Mesenchymal stem cell (in vitro differentiated cells and primary cell): ENCODE data around the gene NUDT22.

Experiments used
- DNase-seq: peaks from one replicate; pipeline ENCODE4 v3.0.0-alpha.2; 2013
- H2AFZ ChIP-seq: one replicate; pipeline ENCODE4 v1.6.1; 2013; ENCODE audit warnings: low read depth, mild to moderate bottlenecking, control low read depth, inconsistent platforms, low read length, moderate library complexity
- H2AK5ac ChIP-seq: 2 replicates; pipeline ENCODE4 v1.6.1; 2013; ENCODE audit warnings: low read length, moderate library complexity, mild to moderate bottlenecking, inconsistent platforms; ENCODE audit not compliant: severe bottlenecking
- H2BK120ac ChIP-seq: one replicate; pipeline ENCODE4 v1.6.1; 2013; ENCODE audit warnings: low read depth, mild to moderate bottlenecking, inconsistent platforms, low read length, moderate library complexity
- H2BK12ac ChIP-seq, 2 experiments: one replicate each; pipeline ENCODE4 v1.6.1; 2013; ENCODE audit warnings: inconsistent platforms in 2 of 2, low read length in 2 of 2, mild to moderate bottlenecking in 2 of 2, moderate library complexity in 2 of 2, control low read depth in 1 of 2
- H2BK15ac ChIP-seq: one replicate; pipeline ENCODE4 v1.6.1; 2013; ENCODE audit warnings: mild to moderate bottlenecking, low read depth, inconsistent platforms; ENCODE audit not compliant: poor library complexity, severe bottlenecking
- H2BK5ac ChIP-seq: 2 replicates; pipeline ENCODE4 v1.6.1; 2013; ENCODE audit warnings: low read depth, mild to moderate bottlenecking, low read length, control low read depth, inconsistent platforms; ENCODE audit not compliant: poor library complexity, severe bottlenecking
- H3K14ac ChIP-seq, 2 experiments: one replicate each; pipeline ENCODE4 v1.6.1; 2013; ENCODE audit warnings: inconsistent platforms in 2 of 2, low read length in 2 of 2, control low read depth in 1 of 2, mild to moderate bottlenecking in 1 of 2, moderate library complexity in 1 of 2
- H3K18ac ChIP-seq, 2 experiments: one replicate each; pipeline ENCODE4 v1.6.1; 2013; ENCODE audit warnings: inconsistent platforms in 2 of 2, low read length in 2 of 2, control low read depth in 1 of 2, low read depth in 1 of 2, mild to moderate bottlenecking in 1 of 2
- H3K23ac ChIP-seq, 2 experiments: one replicate each; pipeline ENCODE4 v1.6.1; 2013; ENCODE audit warnings: inconsistent platforms in 2 of 2, low read length in 2 of 2, mild to moderate bottlenecking in 2 of 2, moderate library complexity in 2 of 2, control low read depth in 1 of 2
- H3K27ac ChIP-seq: 2 replicates; pipeline ENCODE4 v1.5.1; 2013; ENCODE audit warnings: mild to moderate bottlenecking, moderate library complexity, low read length, control low read depth, inconsistent platforms; ENCODE audit not compliant: poor library complexity, severe bottlenecking
- H3K27me3 ChIP-seq, 2 experiments: 2 replicates each; pipeline versions ENCODE4 v1.6.1 to v1.7.0; 2013; ENCODE audit warnings: low read length in 2 of 2, mild to moderate bottlenecking in 2 of 2, moderate library complexity in 2 of 2, control low read depth in 1 of 2, inconsistent platforms in 1 of 2; ENCODE audit not compliant: control insufficient read depth in 1 of 2, insufficient read depth in 1 of 2
- H3K36me3 ChIP-seq, 2 experiments: 2 replicates each; pipeline versions ENCODE4 v1.6.1 to v1.7.0; 2013; ENCODE audit warnings: low read length in 2 of 2, control low read depth in 1 of 2, inconsistent platforms in 1 of 2, low read depth in 1 of 2, mild to moderate bottlenecking in 1 of 2; ENCODE audit not compliant: insufficient read depth in 2 of 2, control insufficient read depth in 1 of 2
- H3K4ac ChIP-seq, 2 experiments: one replicate each; pipeline ENCODE4 v1.6.1; 2013; ENCODE audit warnings: inconsistent platforms in 2 of 2, low read length in 2 of 2, mild to moderate bottlenecking in 2 of 2, moderate library complexity in 2 of 2, control low read depth in 1 of 2, low read depth in 1 of 2
- H3K4me1 ChIP-seq: 2 replicates; pipeline ENCODE4 v1.6.1; 2013; ENCODE audit warnings: low read depth, low read length, control low read depth; ENCODE audit not compliant: control insufficient read depth, insufficient read depth
- H3K4me2 ChIP-seq: 2 replicates; pipeline ENCODE4 v1.6.1; 2013; ENCODE audit warnings: low read length, mild to moderate bottlenecking, inconsistent platforms; ENCODE audit not compliant: poor library complexity, severe bottlenecking
- H3K4me3 ChIP-seq, 2 experiments: 2 replicates each; pipeline versions ENCODE4 v1.5.1 to v1.7.0; 2013; ENCODE audit warnings: low read length in 2 of 2, mild to moderate bottlenecking in 2 of 2, control low read depth in 1 of 2, low read depth in 1 of 2; ENCODE audit not compliant: insufficient read depth in 1 of 2
- H3K79me1 ChIP-seq: replicated peaks from 2 replicates; pipeline ENCODE4 v1.6.1; 2013; ENCODE audit warnings: mild to moderate bottlenecking, control low read depth, low read length, inconsistent platforms; ENCODE audit not compliant: poor library complexity, severe bottlenecking
- H3K9ac ChIP-seq: 2 replicates; pipeline ENCODE4 v1.7.0; 2013; ENCODE audit warnings: mild to moderate bottlenecking, low read length, moderate library complexity
- H3K9me3 ChIP-seq: 2 replicates; pipeline ENCODE4 v1.7.0; 2013; ENCODE audit warnings: mild to moderate bottlenecking, low read length; ENCODE audit not compliant: control insufficient read depth
- H4K8ac ChIP-seq: one replicate; pipeline ENCODE4 v1.6.1; 2013; ENCODE audit warnings: inconsistent platforms, mild to moderate bottlenecking, low read length, moderate library complexity
- H4K91ac ChIP-seq: one replicate; pipeline ENCODE4 v1.6.1; 2013; ENCODE audit warnings: mild to moderate bottlenecking, low read length, inconsistent platforms
- WGBS: methylation state at CpG from one replicate; pipeline ENCODE4 v1.1.7; 2013; ENCODE audit warnings: mixed read lengths; 5-methylcytosine and 5-hydroxymethylcytosine counted together

NUDT22 gene

DNA sequence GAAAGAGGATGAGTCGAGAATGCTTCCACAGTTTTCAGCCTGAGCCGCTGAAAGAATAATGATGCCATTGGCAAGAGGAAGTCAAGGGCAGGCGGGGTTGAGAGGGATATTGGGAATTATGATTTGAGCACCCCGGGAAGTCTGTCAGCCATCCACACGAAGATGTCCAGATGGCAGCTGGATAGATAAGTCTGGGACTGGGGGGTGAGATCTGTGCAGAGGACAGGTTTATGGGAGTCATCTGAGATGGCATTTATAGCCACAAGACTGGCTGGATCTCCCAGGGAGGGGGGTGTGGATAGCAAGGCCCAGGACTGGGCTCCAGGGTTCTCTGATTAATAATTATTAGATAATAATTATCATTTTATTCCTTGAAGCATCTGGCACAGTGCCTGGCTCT lies 45.2 kb upstream of the NUDT22 start:
- peak overlapping the region; percentile 83 for H3K9ac ChIP-seq
- H3K4ac ChIP-seq = no peak overlapping the region
- H3K23ac ChIP-seq = no peak overlapping the region
- no peak overlapping the region for H2BK5ac ChIP-seq
- peaks cover 0 to 10% of the 10 kb centered on the region in 2 experiments for H3K36me3 ChIP-seq
- peak; percentile 18 for DNase-seq
- H2BK12ac ChIP-seq = peak overlapping the region in 1 of 2 experiments; percentile 49
- WGBS = 71% methylated on average over 5 of the region's 5 CpGs
- H3K27ac ChIP-seq = no peak overlapping the region
- peaks cover 14% of the 10 kb centered on the region for H3K79me1 ChIP-seq
- no peak overlapping the region for H4K91ac ChIP-seq
- H3K27me3 ChIP-seq = no peaks in the 10 kb centered on the region
- peaks cover 18% of the 10 kb centered on the region for H3K4me1 ChIP-seq
- H3K14ac ChIP-seq = no peak overlapping the region
- H4K8ac ChIP-seq = no peak overlapping the region
- H2AFZ ChIP-seq = no peak overlapping the region
- H3K4me3 ChIP-seq = peak overlapping the region in 1 of 2 experiments; percentile 71
- no peak overlapping the region for H2AK5ac ChIP-seq
- H3K9me3 ChIP-seq = no peaks in the 10 kb centered on the region
- no peak overlapping the region for H2BK15ac ChIP-seq
- H2BK120ac ChIP-seq = no peak overlapping the region
- H3K4me2 ChIP-seq = no peak overlapping the region
- H3K18ac ChIP-seq = no peak overlapping the region

DNA sequence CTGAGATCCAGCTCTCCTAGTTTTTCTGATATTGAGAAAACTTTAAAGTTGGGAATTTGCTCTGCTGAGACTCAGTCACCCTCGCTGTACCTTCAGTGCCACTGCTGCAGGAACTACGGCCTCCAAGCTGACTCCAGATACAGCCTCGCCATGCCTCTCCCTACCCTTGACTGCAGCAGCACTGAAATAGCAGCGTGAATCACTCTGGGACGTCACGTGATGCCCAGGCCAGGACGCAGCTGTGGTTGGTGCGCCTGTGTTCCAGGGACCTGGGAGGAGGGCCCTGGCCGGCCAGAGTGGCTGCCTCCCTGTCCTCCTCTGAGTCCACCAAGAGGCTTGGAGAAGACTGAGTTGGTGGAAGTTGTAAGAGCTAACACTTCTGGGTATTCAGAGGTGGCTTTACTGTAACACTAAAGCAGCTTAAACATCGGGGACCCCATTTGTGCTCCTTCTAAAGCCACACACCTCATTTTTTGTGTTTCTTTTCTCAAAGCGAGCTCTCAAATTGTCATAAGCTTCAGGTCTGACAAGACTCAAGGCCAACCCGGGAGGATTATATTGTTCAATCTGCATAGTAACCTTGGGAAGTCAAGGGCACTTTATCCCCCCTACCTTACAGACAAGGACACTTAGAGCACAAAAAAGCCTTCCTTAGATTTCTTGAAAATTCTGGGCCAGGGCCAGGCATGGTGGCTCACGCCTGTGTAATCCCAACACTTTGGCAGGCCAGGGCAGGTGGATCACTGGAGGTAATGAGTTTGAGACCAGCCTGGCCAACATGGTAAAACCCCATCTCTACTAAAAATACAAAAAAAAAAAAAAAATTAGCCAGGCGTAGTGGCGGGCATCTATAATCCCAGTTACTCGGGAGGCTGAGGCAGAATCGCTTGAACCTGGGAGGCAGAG lies 44.3 kb upstream of the NUDT22 start:
- Histone ChIP-seq H2BK12ac (peak overlapping the region in 1 of 2 experiments; percentile 31), H3K18ac (peak overlapping the region; percentile 59 to 70), H2BK5ac (no peak overlapping the region), H3K4me1 (peaks cover 18% of the 10 kb centered on the region), H2AFZ (no peak overlapping the region), H2BK15ac (no peak overlapping the region), H3K79me1 (peaks cover 14% of the 10 kb centered on the region), H4K91ac (no peak overlapping the region), H3K27ac (peak overlapping the region; percentile 72), H4K8ac (peak overlapping the region; percentile 81), H3K14ac (no peak overlapping the region), H3K9me3 (no peaks in the 10 kb centered on the region), H3K36me3 (peaks cover 0 to 10% of the 10 kb centered on the region in 2 experiments), H2AK5ac (no peak overlapping the region), H3K27me3 (no peaks in the 10 kb centered on the region), H3K9ac (peak overlapping the region; percentile 83), H3K4ac (peak overlapping the region in 1 of 2 experiments; percentile 59), H3K4me3 (peak overlapping the region in 1 of 2 experiments; percentile 71), H3K4me2 (peak overlapping the region; percentile 29), H3K23ac (no peak overlapping the region), H2BK120ac (no peak overlapping the region)
- DNase-seq = peak; percentile 96
- 46% methylated on average over 16 of the region's 17 CpGs for WGBS

DNA sequence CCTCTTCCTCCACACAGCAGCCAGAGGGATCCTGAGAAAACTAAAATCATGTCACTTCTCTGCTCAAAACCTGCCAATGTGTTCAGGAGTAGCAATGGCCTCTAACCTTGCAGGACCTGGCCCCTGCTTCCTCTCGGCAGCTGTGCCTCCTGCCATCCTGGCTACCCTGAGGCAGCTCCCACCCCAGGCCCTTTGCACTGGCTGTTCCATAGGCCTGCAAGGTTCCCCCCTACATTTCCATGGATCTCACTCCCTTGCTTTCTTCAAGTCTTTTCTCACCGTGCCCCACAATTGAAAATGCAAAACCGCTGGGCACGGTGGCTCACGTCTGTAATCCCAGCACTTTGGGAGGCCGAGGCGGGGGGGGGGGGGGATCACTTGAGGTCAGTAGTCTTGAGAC lies 42.2 kb upstream of the NUDT22 start:
- peak overlapping the region; percentile 1 for H3K9ac ChIP-seq

DNA sequence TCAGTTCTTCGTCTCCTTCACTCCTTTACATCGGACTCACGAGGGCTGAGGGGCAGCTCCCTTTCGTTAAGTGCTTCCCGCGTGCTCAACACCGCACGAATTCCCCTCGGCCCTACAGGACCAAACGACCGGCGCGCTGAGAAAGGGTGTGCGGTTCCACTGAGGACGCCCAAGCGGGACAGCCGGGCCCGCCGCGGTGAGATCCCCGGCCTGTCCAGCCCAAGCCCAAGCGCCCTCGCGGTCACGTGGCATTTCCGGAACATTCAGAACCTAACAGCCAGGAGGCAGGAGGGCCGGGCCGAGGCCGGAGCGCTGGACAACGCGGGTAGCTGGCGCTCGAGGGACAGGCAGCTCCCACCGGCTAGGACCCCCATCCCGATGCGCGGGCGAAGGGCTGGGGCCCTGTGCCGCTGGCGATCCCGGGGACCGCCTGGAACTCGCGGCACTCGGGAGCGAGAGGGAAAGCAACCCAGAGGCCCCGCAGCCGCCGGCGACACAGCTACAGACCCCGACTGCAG lies 40.8 kb upstream of the NUDT22 start:
- Histone ChIP-seq H2AK5ac (peak overlapping the region; percentile 43), H3K4me1 (peaks cover 22% of the 10 kb centered on the region), H2AFZ (peak overlapping the region; percentile 29), H3K4me3 (peak overlapping the region; percentile 71 to 94), H2BK12ac (peak overlapping the region; percentile 37 to 44), H3K27me3 (no peaks in the 10 kb centered on the region), H3K4me2 (peak overlapping the region; percentile 87), H2BK120ac (no peak overlapping the region), H3K14ac (peak overlapping the region in 1 of 2 experiments; percentile 93), H2BK5ac (peak overlapping the region; percentile 68), H3K79me1 (peaks cover 14% of the 10 kb centered on the region), H2BK15ac (no peak overlapping the region), H3K4ac (peak overlapping the region; percentile 55 to 90), H3K9me3 (no peaks in the 10 kb centered on the region), H3K9ac (peak overlapping the region; percentile 95), H3K23ac (peak overlapping the region in 1 of 2 experiments; percentile 92), H3K18ac (peak overlapping the region; percentile 91 to 98), H4K8ac (peak overlapping the region; percentile 93), H3K36me3 (peaks cover 4 to 7% of the 10 kb centered on the region in 2 experiments), H3K27ac (peak overlapping the region; percentile 93), H4K91ac (peak overlapping the region; percentile 94)
- under 1% methylated on average over 52 of the region's 52 CpGs for WGBS
- DNase-seq = peak; percentile 94

More for the DNA sequence above, 42.2 kb upstream of the NUDT22 start:
- no peaks in the 10 kb centered on the region for H3K27me3 ChIP-seq
- DNase-seq = no peak
- no peak overlapping the region for H2AFZ ChIP-seq
- no peak overlapping the region for H2BK12ac ChIP-seq
- no peak overlapping the region for H3K4me2 ChIP-seq
- H4K91ac ChIP-seq = no peak overlapping the region
- H4K8ac ChIP-seq = no peak overlapping the region
- no peak overlapping the region for H2BK5ac ChIP-seq
- H3K79me1 ChIP-seq = peaks cover 14% of the 10 kb centered on the region
- H2BK120ac ChIP-seq = no peak overlapping the region
- H3K14ac ChIP-seq = no peak overlapping the region
- 92% methylated on average over 7 of the region's 7 CpGs for WGBS
- no peak overlapping the region for H2BK15ac ChIP-seq
- no peak overlapping the region for H3K23ac ChIP-seq
- no peak overlapping the region for H3K4ac ChIP-seq
- H2AK5ac ChIP-seq = no peak overlapping the region
- no peaks in the 10 kb centered on the region for H3K9me3 ChIP-seq
- H3K36me3 ChIP-seq = peaks cover 0 to 12% of the 10 kb centered on the region in 2 experiments
- H3K18ac ChIP-seq = no peak overlapping the region
- H3K27ac ChIP-seq = no peak overlapping the region
- peak overlapping the region in 1 of 2 experiments; percentile 94 for H3K4me3 ChIP-seq
- peaks cover 22% of the 10 kb centered on the region for H3K4me1 ChIP-seq
